Measurements from ENCODE around the gene OSBPL2. TPM values are rescaled to one million over a fixed set of nuclear protein-coding genes. Genes with fewer than 3 reads are reported as not detected.

Gene OSBPL2
- total RNA-seq, 1 experiment from 2014 or later = 115 TPM

DNA sequence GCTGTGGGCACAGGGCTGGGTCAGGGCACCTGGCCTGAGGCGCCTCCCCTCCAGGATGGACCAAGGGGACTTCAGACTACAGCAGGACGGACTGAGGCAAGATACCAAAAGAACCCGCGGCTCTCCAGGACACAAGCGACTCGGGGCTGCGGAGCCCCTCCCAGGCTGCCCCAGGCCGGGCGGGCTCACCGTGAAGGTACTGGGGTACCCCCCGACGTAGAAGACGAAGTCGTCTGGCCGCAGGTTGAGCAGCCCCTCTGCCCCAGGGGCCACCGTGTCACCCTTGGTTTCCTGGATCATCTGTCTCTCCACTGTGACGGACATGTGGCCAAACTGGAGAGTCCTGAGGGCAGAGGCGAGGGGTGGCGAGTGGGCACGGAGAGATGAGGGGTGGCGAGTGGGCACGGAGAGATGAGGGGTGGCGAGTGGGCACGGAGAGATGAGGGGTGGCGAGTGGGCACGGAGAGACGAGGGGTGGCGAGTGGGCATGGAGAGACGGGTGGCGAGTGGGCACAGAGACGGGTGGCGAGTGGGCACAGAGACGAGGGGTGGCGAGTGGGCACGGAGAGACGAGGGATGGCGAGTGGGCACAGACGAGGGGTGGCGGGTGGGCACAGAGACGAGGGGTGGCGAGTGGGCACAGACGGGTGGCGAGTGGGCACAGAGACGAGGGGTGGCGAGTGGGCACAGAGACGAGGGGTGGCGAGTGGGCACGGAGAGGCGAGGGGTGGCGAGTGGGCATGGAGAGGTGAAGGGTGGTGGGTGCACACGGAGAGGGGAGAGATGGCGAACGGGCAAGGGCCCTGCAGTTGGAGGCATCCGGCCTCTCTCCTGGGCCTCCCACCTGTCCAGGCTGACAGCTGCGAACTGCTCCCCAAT lies 75.4 kb downstream of the OSBPL2 start:
- intact Hi-C loops (cut with micrococcal nuclease; ENCODE audit: unreplicated experiment) = no loop called here
- no peaks in the 10 kb centered on the region for H3K27me3 Mint-ChIP-seq (ENCODE audit: unreplicated experiment)
- peaks cover 6% of the 10 kb centered on the region for H3K4me1 Mint-ChIP-seq (ENCODE audit: low read depth, unreplicated experiment)
- peaks cover 91% of the 10 kb centered on the region for H3K36me3 Mint-ChIP-seq (ENCODE audit: insufficient read depth, unreplicated experiment)
- BruUV-seq (replicated peaks) = no TSS peak
- no peak overlapping the region for H3K4me3 Mint-ChIP-seq (ENCODE audit: low read depth, unreplicated experiment)
- CTCF ChIA-PET = interaction anchor here (0.5 kb wide), 1 partner anchor 97 kb away, joined by 4 read pairs; no protein-coding TSS in a partner anchor
- no peaks in the 10 kb centered on the region for H3K9me3 Mint-ChIP-seq (ENCODE audit: low read depth, unreplicated experiment)
- no peak for DNase-seq
- peak overlapping the region; percentile 39 for H3K27ac Mint-ChIP-seq (ENCODE audit: unreplicated experiment)
- TF ChIP-seq, protein P1, sequence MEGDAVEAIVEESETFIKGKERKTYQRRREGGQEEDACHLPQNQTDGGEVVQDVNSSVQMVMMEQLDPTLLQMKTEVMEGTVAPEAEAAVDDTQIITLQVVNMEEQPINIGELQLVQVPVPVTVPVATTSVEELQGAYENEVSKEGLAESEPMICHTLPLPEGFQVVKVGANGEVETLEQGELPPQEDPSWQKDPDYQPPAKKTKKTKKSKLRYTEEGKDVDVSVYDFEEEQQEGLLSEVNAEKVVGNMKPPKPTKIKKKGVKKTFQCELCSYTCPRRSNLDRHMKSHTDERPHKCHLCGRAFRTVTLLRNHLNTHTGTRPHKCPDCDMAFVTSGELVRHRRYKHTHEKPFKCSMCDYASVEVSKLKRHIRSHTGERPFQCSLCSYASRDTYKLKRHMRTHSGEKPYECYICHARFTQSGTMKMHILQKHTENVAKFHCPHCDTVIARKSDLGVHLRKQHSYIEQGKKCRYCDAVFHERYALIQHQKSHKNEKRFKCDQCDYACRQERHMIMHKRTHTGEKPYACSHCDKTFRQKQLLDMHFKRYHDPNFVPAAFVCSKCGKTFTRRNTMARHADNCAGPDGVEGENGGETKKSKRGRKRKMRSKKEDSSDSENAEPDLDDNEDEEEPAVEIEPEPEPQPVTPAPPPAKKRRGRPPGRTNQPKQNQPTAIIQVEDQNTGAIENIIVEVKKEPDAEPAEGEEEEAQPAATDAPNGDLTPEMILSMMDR (IDR thresholded peaks at IDR 0.05; ENCODE audit: unreplicated experiment) = no peak

DNA sequence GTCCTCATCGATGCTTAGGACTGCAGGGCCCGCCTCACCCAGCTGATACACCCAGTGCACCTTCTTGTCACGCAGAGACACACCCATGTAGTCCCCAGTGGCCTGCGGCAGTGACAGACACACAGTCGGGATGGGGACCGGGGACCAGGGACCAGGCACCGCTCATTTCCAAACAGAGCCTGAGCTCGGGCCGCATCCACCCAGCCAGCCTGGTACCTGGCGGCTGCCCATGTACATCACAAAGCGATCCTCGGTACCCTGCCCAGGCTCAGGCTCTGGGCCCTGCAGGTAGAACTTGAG lies 76.0 kb downstream of the OSBPL2 start:
- CTCF ChIA-PET = interaction anchor here (0.5 kb wide), 1 partner anchor 97 kb away, joined by 4 read pairs; no protein-coding TSS in a partner anchor
- no peak overlapping the region for H3K4me3 Mint-ChIP-seq (ENCODE audit: low read depth, unreplicated experiment)
- TF ChIP-seq, protein P1 (IDR thresholded peaks at IDR 0.05; ENCODE audit: unreplicated experiment) = no peak
- intact Hi-C loops (cut with micrococcal nuclease; ENCODE audit: unreplicated experiment) = no loop called here
- peaks cover 91% of the 10 kb centered on the region for H3K36me3 Mint-ChIP-seq (ENCODE audit: insufficient read depth, unreplicated experiment)
- H3K9me3 Mint-ChIP-seq (ENCODE audit: low read depth, unreplicated experiment) = no peaks in the 10 kb centered on the region
- BruUV-seq (replicated peaks) = no TSS peak
- H3K4me1 Mint-ChIP-seq (ENCODE audit: low read depth, unreplicated experiment) = no peaks in the 10 kb centered on the region
- peak overlapping the region; percentile 39 for H3K27ac Mint-ChIP-seq (ENCODE audit: unreplicated experiment)
- no peaks in the 10 kb centered on the region for H3K27me3 Mint-ChIP-seq (ENCODE audit: unreplicated experiment)
- DNase-seq = no peak

- CTCF ChIA-PET = no interaction called here
- H3K36me3 Mint-ChIP-seq (ENCODE audit: insufficient read depth, unreplicated experiment) = peaks cover 93% of the 10 kb centered on the region
Measured at GRCh38 chr20:62314711-62315302, 76.5 kb downstream of the OSBPL2 start.

DNA sequence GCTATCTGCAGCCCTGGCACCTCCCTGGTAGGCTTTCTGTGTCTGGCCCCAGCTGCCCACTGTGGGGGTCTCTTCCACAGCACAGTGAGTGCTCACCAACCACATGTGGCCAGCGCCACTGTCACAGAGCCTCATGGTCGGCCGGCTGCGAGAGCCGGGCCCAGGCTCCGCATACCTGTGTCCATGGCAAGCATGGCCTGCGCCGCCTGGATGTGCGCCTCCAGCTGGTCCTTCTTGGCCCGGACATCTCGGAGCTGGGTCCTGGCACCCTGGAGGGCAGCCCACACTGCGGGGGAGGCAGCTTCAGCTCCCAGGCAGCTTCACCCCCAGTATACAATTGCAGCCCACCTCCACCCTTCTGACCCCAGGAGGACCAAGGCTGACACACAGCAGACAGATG lies 77.5 kb downstream of the OSBPL2 start:
- H3K27ac Mint-ChIP-seq (ENCODE audit: unreplicated experiment) = no peak overlapping the region
- CTCF ChIA-PET = no interaction called here
- peaks cover 93% of the 10 kb centered on the region for H3K36me3 Mint-ChIP-seq (ENCODE audit: insufficient read depth, unreplicated experiment)
- intact Hi-C loops (cut with micrococcal nuclease; ENCODE audit: unreplicated experiment) = no loop called here
- no peak for DNase-seq
- H3K4me3 Mint-ChIP-seq (ENCODE audit: low read depth, unreplicated experiment) = no peak overlapping the region
- H3K27me3 Mint-ChIP-seq (ENCODE audit: unreplicated experiment) = no peaks in the 10 kb centered on the region
- no peaks in the 10 kb centered on the region for H3K9me3 Mint-ChIP-seq (ENCODE audit: low read depth, unreplicated experiment)
- TF ChIP-seq, protein P1 (IDR thresholded peaks at IDR 0.05; ENCODE audit: unreplicated experiment) = peak; percentile 14
- no TSS peak for BruUV-seq (replicated peaks)
- H3K4me1 Mint-ChIP-seq (ENCODE audit: low read depth, unreplicated experiment) = no peaks in the 10 kb centered on the region

More at GRCh38 chr20:62314711-62315302, 76.5 kb downstream of the OSBPL2 start:
- BruUV-seq (replicated peaks) = no TSS peak
- TF ChIP-seq, protein P1 (IDR thresholded peaks at IDR 0.05; ENCODE audit: unreplicated experiment) = no peak
- H3K4me3 Mint-ChIP-seq (ENCODE audit: low read depth, unreplicated experiment) = no peak overlapping the region
- peak overlapping the region; percentile 65 for H3K27ac Mint-ChIP-seq (ENCODE audit: unreplicated experiment)
- no peaks in the 10 kb centered on the region for H3K9me3 Mint-ChIP-seq (ENCODE audit: low read depth, unreplicated experiment)
- no peaks in the 10 kb centered on the region for H3K27me3 Mint-ChIP-seq (ENCODE audit: unreplicated experiment)
- intact Hi-C loops (cut with micrococcal nuclease; ENCODE audit: unreplicated experiment) = no loop called here
- no peak for DNase-seq
- H3K4me1 Mint-ChIP-seq (ENCODE audit: low read depth, unreplicated experiment) = no peaks in the 10 kb centered on the region

Measured in Calu3 (cell line).